K562 (cell line): ENCODE measurements around the gene PARD3B. TPM values are rescaled to one million over a fixed set of nuclear protein-coding genes. Genes with fewer than 3 reads are reported as not detected.

Experiments
- ATAC-seq: fragments of 200-7000 bp; cut with Tn5 transposase; 3 replicates; pipeline ENCODE4 v1.9.1; 2020; ENCODE audit warnings: moderate library complexity
- BruUV-seq: library from RNA; stranded (reverse); fragments of 400-500 nt; replicated peaks from 2 replicates; lab custom pipeline; 2021; lab: Mats Ljungman, UMichigan
- CTCF ChIA-PET: fragments of 300-600 bp; formaldehyde crosslinking; extraction: SDS; loops from one replicate; lab custom pipeline; 2021; ENCODE audit warnings: low intra/inter-chr PET ratio; lab: Yijun Ruan, JAX
- POLR2A ChIA-PET: fragments of 300-600, 350-650 bp; sonication (Branson Sonifier 250); formaldehyde crosslinking; extraction: SDS; loops from one replicate; lab custom pipeline; 2021; ENCODE audit warnings: antibody characterized with exemption, inconsistent platforms; lab: Yijun Ruan, JAX
- DNase-seq, 4 experiments: peaks; one replicate each; pipeline versions ENCODE4 v3.0.0 to v3.0.0-alpha.2; 2011 to 2018; ENCODE audit warnings: low spot score in 3 of 4, mixed read lengths in 3 of 4; ENCODE audit errors: extremely low read depth in 1 of 4
- FAIRE-seq: peaks from 2 replicates; lab custom pipeline; 2011; peaks lifted over from hg19 to GRCh38; lab: Jason Lieb, UNC
- H2AFZ ChIP-seq: 2 replicates; pipeline ENCODE4 v1.6.0; 2011; ENCODE audit warnings: low read depth, low read length, control low read depth, inconsistent platforms
- H3K27ac ChIP-seq: fragments of 200-600 bp; 3 replicates; pipeline ENCODE4 v1.8.0; 2011; ENCODE audit warnings: low read depth, mild to moderate bottlenecking, control low read depth, inconsistent platforms, low read length, moderate library complexity, mixed read lengths; ENCODE audit errors: extremely low read depth
- H3K27me3 ChIP-seq, 2 experiments: fragments of 300-600 bp in 1 of 2; 2 replicates in 1 of 2; 3 replicates in 1 of 2; pipeline versions ENCODE4 v1.6.0 to v1.8.0; 2011; ENCODE audit warnings: inconsistent platforms in 2 of 2, low read length in 2 of 2, mild to moderate bottlenecking in 1 of 2, mixed read lengths in 1 of 2, moderate library complexity in 1 of 2; ENCODE audit not compliant: control insufficient read depth in 2 of 2, insufficient read depth in 2 of 2
- H3K36me3 ChIP-seq: fragments of 300-600 bp; 3 replicates; pipeline ENCODE4 v1.8.0; 2011; ENCODE audit warnings: mild to moderate bottlenecking, low read length, inconsistent platforms; ENCODE audit not compliant: control insufficient read depth, insufficient read depth
- H3K4me1 ChIP-seq, 2 experiments: fragments of 200-600 bp in 1 of 2; replicated peaks in 1 of 2; 2 replicates in 1 of 2; 3 replicates in 1 of 2; pipeline versions ENCODE4 v1.5.1 to v1.8.0; 2011; ENCODE audit warnings: inconsistent platforms in 2 of 2, low read length in 2 of 2, mild to moderate bottlenecking in 1 of 2, mixed read lengths in 1 of 2, moderate library complexity in 1 of 2; ENCODE audit not compliant: control insufficient read depth in 2 of 2, insufficient read depth in 2 of 2
- H3K4me2 ChIP-seq: 2 replicates; pipeline ENCODE4 v1.6.1; 2011; ENCODE audit warnings: low read length, control low read depth, inconsistent platforms, mixed read lengths; ENCODE audit not compliant: insufficient read depth
- H3K4me3 ChIP-seq: fragments of 200-600 bp; sonication (generic), shearing (Covaris generic); 2 replicates; pipeline ENCODE4 v1.5.1; 2016; ENCODE audit warnings: control low read depth, inconsistent platforms
- H3K79me2 ChIP-seq: fragments of 200-600 bp; 3 replicates; pipeline ENCODE4 v1.8.0; 2011; ENCODE audit warnings: low read length, inconsistent platforms; ENCODE audit not compliant: control insufficient read depth, insufficient read depth
- H3K9ac ChIP-seq, 2 experiments: 2 replicates each; pipeline versions ENCODE4 v1.6.0 to v1.6.1; 2011; ENCODE audit warnings: low read depth in 2 of 2, low read length in 2 of 2, control low read depth in 1 of 2, inconsistent platforms in 1 of 2, mild to moderate bottlenecking in 1 of 2, mixed read lengths in 1 of 2; ENCODE audit not compliant: insufficient read depth in 1 of 2
- H3K9me1 ChIP-seq: one replicate; pipeline ENCODE4 v1.6.0; 2011; ENCODE audit warnings: inconsistent platforms, mild to moderate bottlenecking, low read length, moderate library complexity; ENCODE audit not compliant: control insufficient read depth, insufficient read depth
- H3K9me3 ChIP-seq: replicated peaks from 2 replicates; pipeline ENCODE4 v1.5.1; 2011; ENCODE audit warnings: low read depth, low read length, inconsistent platforms; ENCODE audit not compliant: control insufficient read depth, insufficient read depth
- H4K20me1 ChIP-seq: replicated peaks from 2 replicates; pipeline ENCODE4 v1.6.1; 2011; ENCODE audit warnings: low read length, inconsistent platforms, mixed read lengths; ENCODE audit not compliant: control insufficient read depth, insufficient read depth
- CREB1 ChIP-seq, 2 experiments: sonication (generic) in 1 of 2; formaldehyde crosslinking in 1 of 2; IDR thresholded peaks; 2 replicates each; pipeline versions ENCODE4 v1.6.1 to v1.8.0; 2012 to 2022; ENCODE audit warnings: inconsistent platforms in 1 of 2, mild to moderate bottlenecking in 1 of 2, missing genetic modification reagents in 1 of 2, moderate library complexity in 1 of 2
- ILF3 ChIP-seq: fragments of 450-650 bp; IDR thresholded peaks from 2 replicates; pipeline ENCODE4 v1.6.1; 2018; ENCODE audit warnings: antibody characterized with exemption, mild to moderate bottlenecking, moderate library complexity, borderline replicate concordance
- KDM5B ChIP-seq: fragments of 200-600 bp; sonication (generic); IDR thresholded peaks from 2 replicates; pipeline ENCODE4 v1.6.1; 2012; ENCODE audit warnings: low read depth, mild to moderate bottlenecking, moderate library complexity, low read length, control low read depth, inconsistent platforms; ENCODE audit not compliant: insufficient replicate concordance
- ZNF143 ChIP-seq: sonication (generic); formaldehyde crosslinking; IDR thresholded peaks from 2 replicates; pipeline ENCODE4 v1.9.0; 2022; ENCODE audit warnings: mild to moderate bottlenecking, missing genetic modification reagents
- WGBS: fragments of 100-300 bp; shearing (Covaris generic); methylation state at CpG from one replicate; pipeline ENCODE4 v1.1.6; 2016; ENCODE audit warnings: low coverage, mixed read lengths; ENCODE audit not compliant: insufficient coverage; ENCODE audit errors: missing lambda C conversion rate; 5-methylcytosine and 5-hydroxymethylcytosine counted together
- in situ Hi-C: fragments of 300-500 bp; cut with MboI; formaldehyde crosslinking; loops from 4 replicates; pipeline ENCODE4 v1.15.0; 2018; ENCODE audit warnings: inconsistent platforms, mixed read lengths
- intact Hi-C: fragments of 100-400 bp; cut with micrococcal nuclease; formaldehyde crosslinking; loops from 2 replicates; pipeline ENCODE4 v1.14.2; 2022
- polyA plus RNA-seq, 8 experiments: library from polyadenylated mRNA; depleted of rRNA in 4 of 8; stranded (reverse) in 5 of 8; unstranded in 3 of 8; fragments of >200 nt; fragmentation: Nextera tagmentation in 2 of 8; fragmentation: Illumina TruSeq in 1 of 8; extraction: Ambion mirVana in 2 of 8; extraction: Trizol in 1 of 8; gene quantifications; 2 replicates each; pipeline versions ENCODE4 v1.2.1 to v1.2.3, GENCODE V29; 2011 to 2014; ENCODE audit warnings: inconsistent platforms in 1 of 8, missing spikeins in 1 of 8
- total RNA-seq, 7 experiments: library from RNA; depleted of rRNA in 6 of 7; stranded (reverse); fragments of >200 nt in 6 of 7; fragmentation: Illumina TruSeq in 2 of 7; extraction: Trizol in 2 of 7; gene quantifications; 2 replicates each; pipeline versions ENCODE4 v1.2.1 to v1.2.3, GENCODE V29; 2011 to 2021; ENCODE audit warnings: low replicate concordance in 1 of 7
- TF ChIP-seq, protein P1 (sequence below): fragments of 450-650 bp; IDR thresholded peaks from 2 replicates; pipeline ENCODE4 v1.6.1; 2014; ENCODE audit warnings: low read depth, mild to moderate bottlenecking, moderate library complexity, borderline replicate concordance

The PARD3B gene
- total and polyA plus RNA-seq, 9 of the 15 experiments (the other 6 are each of a cell fraction or from before 2014, with no cell fraction given), result 0.15 to 3.0 (median 1.1) TPM

- in situ Hi-C loops (no loop called here), intact Hi-C loops (no loop called here)
- Histone ChIP-seq H3K9me1 (no peaks in the 10 kb centered on the region), H3K4me1 (no peaks in the 10 kb centered on the region), H3K4me2 (no peak overlapping the region), H3K4me3 (no peak overlapping the region), H3K79me2 (no peaks in the 10 kb centered on the region), H3K27me3 (no peaks in the 10 kb centered on the region), H2AFZ (no peak overlapping the region), H3K9ac (no peak overlapping the region), H3K27ac (no peak overlapping the region), H3K9me3 (no peaks in the 10 kb centered on the region), H4K20me1 (no peaks in the 10 kb centered on the region), H3K36me3 (no peaks in the 10 kb centered on the region)
- no TSS peak for BruUV-seq
- ChIA-PET POLR2A (interaction anchor here (0.7 kb wide), 1 partner anchor 12 kb away, joined by 3 read pairs; no protein-coding TSS in a partner anchor), CTCF (no interaction called here)
- DNase-seq (no peak), ATAC-seq (no peak), FAIRE-seq (no peak)
- WGBS, result 35% methylated on average over 3 of the region's 3 CpGs
- TF ChIP-seq ILF3, result no peak
- no peak for TF ChIP-seq ZNF143 (CRISPR knock-in tag)
- TF ChIP-seq, protein P1, sequence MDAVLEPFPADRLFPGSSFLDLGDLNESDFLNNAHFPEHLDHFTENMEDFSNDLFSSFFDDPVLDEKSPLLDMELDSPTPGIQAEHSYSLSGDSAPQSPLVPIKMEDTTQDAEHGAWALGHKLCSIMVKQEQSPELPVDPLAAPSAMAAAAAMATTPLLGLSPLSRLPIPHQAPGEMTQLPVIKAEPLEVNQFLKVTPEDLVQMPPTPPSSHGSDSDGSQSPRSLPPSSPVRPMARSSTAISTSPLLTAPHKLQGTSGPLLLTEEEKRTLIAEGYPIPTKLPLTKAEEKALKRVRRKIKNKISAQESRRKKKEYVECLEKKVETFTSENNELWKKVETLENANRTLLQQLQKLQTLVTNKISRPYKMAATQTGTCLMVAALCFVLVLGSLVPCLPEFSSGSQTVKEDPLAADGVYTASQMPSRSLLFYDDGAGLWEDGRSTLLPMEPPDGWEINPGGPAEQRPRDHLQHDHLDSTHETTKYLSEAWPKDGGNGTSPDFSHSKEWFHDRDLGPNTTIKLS, result no peak
- no peak for TF ChIP-seq KDM5B
- TF ChIP-seq CREB1 (IDR thresholded peaks at IDR 0.05), result no peak
- no peak for TF ChIP-seq CREB1 (CRISPR knock-in tag; IDR thresholded peaks at IDR 0.05)
Measured at GRCh38 chr2:205180730-205181129, 635.5 kb downstream of the PARD3B start.
